ENCODE measurements around the gene SLC25A25. TPM values are rescaled to one million over a fixed set of nuclear protein-coding genes. Genes with fewer than 3 reads are reported as not detected.
A peak's percentile ranks its signal among the peaks of the same experiment; 100 is the strongest.
"Not testable (repeated sequence)": the region's sequence is repeated elsewhere in the genome, so short reads cannot be mapped to it uniquely, and the experiment has no call there.

SLC25A25 gene
- total and polyA plus RNA-seq, 9 of the 15 experiments (the other 6 are each of a cell fraction or from before 2014, with no cell fraction given), result 0.07 to 35.9 (median 23.2) TPM

DNA sequence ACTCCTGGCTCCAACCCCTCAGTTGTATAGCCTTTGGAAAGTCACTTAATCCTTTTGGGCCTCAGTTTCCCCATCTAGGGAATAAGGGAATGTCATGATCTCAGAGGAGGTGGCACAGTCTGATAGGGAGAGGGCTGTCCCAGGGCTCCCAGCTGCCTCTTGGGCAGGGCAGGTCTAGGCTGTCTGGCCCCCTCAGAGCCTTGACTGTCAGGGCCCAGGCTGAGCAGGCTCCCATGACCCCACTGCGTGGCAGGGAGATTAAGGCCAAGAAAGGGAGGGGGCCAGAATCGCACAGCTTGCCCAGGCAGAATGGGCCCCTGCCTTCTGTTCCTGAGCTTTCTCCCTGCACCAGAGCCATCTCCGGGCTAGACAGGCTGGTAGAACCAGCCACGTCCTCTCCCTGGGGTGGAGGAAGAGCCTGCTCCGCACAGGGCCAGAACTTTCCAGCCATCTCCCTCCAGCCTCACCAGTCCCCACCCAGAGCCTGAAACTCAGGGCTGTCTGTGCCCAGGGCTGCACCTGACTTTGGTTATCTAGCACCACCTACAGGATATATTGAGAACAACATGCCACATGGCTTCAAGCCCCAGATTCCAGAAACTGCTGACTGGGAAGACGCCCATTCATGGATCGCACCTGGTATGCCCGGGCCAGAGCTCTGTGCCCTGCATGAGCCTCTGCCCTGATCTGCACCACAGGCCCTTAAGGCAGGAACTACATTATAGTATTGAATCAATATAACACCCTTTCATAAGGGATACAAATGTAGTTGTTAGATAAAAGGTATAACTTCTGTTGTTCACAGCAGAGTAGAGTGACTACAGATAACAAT is 33.0 kb upstream of the SLC25A25 start (continued):
- no peak for TF ChIP-seq ZNF224 (CRISPR knock-in tag; IDR thresholded peaks at IDR 0.05)
- TF ChIP-seq, protein P1, sequence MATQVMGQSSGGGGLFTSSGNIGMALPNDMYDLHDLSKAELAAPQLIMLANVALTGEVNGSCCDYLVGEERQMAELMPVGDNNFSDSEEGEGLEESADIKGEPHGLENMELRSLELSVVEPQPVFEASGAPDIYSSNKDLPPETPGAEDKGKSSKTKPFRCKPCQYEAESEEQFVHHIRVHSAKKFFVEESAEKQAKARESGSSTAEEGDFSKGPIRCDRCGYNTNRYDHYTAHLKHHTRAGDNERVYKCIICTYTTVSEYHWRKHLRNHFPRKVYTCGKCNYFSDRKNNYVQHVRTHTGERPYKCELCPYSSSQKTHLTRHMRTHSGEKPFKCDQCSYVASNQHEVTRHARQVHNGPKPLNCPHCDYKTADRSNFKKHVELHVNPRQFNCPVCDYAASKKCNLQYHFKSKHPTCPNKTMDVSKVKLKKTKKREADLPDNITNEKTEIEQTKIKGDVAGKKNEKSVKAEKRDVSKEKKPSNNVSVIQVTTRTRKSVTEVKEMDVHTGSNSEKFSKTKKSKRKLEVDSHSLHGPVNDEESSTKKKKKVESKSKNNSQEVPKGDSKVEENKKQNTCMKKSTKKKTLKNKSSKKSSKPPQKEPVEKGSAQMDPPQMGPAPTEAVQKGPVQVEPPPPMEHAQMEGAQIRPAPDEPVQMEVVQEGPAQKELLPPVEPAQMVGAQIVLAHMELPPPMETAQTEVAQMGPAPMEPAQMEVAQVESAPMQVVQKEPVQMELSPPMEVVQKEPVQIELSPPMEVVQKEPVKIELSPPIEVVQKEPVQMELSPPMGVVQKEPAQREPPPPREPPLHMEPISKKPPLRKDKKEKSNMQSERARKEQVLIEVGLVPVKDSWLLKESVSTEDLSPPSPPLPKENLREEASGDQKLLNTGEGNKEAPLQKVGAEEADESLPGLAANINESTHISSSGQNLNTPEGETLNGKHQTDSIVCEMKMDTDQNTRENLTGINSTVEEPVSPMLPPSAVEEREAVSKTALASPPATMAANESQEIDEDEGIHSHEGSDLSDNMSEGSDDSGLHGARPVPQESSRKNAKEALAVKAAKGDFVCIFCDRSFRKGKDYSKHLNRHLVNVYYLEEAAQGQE (IDR thresholded peaks at IDR 0.05; ENCODE audit: borderline replicate concordance), result peak; percentile 95
- TF ChIP-seq, protein P1 (CRISPR knock-in tag; IDR thresholded peaks at IDR 0.05; ENCODE audit: low read depth), result 0 out of 2 replicates have a peak, but pooled peaks have one; percentile 20
- TF ChIP-seq, protein P2, sequence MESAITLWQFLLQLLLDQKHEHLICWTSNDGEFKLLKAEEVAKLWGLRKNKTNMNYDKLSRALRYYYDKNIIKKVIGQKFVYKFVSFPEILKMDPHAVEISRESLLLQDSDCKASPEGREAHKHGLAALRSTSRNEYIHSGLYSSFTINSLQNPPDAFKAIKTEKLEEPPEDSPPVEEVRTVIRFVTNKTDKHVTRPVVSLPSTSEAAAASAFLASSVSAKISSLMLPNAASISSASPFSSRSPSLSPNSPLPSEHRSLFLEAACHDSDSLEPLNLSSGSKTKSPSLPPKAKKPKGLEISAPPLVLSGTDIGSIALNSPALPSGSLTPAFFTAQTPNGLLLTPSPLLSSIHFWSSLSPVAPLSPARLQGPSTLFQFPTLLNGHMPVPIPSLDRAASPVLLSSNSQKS (CRISPR knock-in tag; IDR thresholded peaks at IDR 0.05), result no peak
- no peak for TF ChIP-seq ZNF24 (IDR thresholded peaks at IDR 0.05)

DNA sequence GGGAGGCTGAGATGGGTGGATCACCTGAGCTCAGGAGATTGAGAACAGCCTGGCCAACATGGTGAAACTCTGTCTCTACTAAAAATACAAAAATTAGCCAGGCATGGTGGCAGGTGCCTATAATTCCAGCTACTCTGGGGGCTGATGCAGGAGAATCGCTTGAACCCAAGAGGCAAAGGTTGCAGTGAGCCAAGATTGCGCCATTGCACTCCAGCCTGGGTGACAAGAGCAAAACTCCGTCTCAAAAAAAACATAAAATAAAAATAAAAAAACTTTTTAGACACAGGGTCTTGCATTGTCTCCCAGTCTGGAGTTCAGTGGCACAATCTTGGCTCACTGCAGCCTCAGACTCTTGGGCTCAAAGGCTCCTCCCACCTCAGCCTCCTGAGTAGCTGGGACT is 31.5 kb upstream of the SLC25A25 start:
- in situ Hi-C loops (cut with MboI) (loop anchor here (10.0 kb wide), 1 partner anchor 72 kb away; no protein-coding TSS in a partner anchor), intact Hi-C loops (cut with micrococcal nuclease) (loop anchor here (5.0 to 10.0 kb wide), 2 partner anchors 81 to 302 kb away; partner anchors contain the start of gene TOR2A)
- H3K4me1 ChIP-seq (replicated peaks in 1 of 2; ENCODE audit: control insufficient read depth in 2 of 2, insufficient read depth in 2 of 2, low read length in 2 of 2); H3K4me2 ChIP-seq (ENCODE audit: insufficient read depth, low read length); POLR2A ChIA-PET; BruUV-seq (replicated peaks); H3K4me3 ChIP-seq; FAIRE-seq; ATAC-seq; H2AFZ ChIP-seq (ENCODE audit: low read depth, low read length); H3K9me3 ChIP-seq (replicated peaks; ENCODE audit: control insufficient read depth, insufficient read depth, low read depth, low read length); H3K27me3 ChIP-seq (ENCODE audit: control insufficient read depth in 2 of 2, insufficient read depth in 2 of 2, low read length in 2 of 2); H3K79me2 ChIP-seq (ENCODE audit: control insufficient read depth, insufficient read depth, low read length); H3K27ac ChIP-seq (ENCODE audit: extremely low read depth, low read depth, low read length); H4K20me1 ChIP-seq (replicated peaks; ENCODE audit: control insufficient read depth, insufficient read depth, low read length); H3K36me3 ChIP-seq (ENCODE audit: control insufficient read depth, insufficient read depth, low read length); H3K9ac ChIP-seq (ENCODE audit: insufficient read depth in 1 of 2, low read depth in 2 of 2, low read length in 2 of 2); DNase-seq (ENCODE audit: extremely low read depth in 1 of 4, low spot score in 3 of 4); H3K9me1 ChIP-seq (ENCODE audit: control insufficient read depth, insufficient read depth, low read length): not testable (repeated sequence)
- WGBS (ENCODE audit: insufficient coverage, low coverage, missing lambda C conversion rate), result 46% methylated on average over 3 of the region's 3 CpGs
- CTCF ChIA-PET (ENCODE audit: low intra/inter-chr PET ratio), result interaction anchor here (0.6 to 2.6 kb wide), 2 partner anchors 80 to 93 kb away, joined by 3 to 36 read pairs; no protein-coding TSS in a partner anchor
